Lower leg skin (tissue), 3 donors: ENCODE results near the gene ABCC8.
"Not testable (repeated sequence)": the region's sequence is repeated elsewhere in the genome, so short reads cannot be mapped to it uniquely, and the experiment has no call there.

ENCODE experiments used
- POLR2A ChIP-seq, 2 donors: fragments of 450-650 bp; IDR thresholded peaks; one replicate each; pipeline ENCODE4 v1.6.1; 2016 to 2017; ENCODE audit warnings: antibody characterized with exemption in 2 of 2, mild to moderate bottlenecking in 1 of 2, moderate library complexity in 1 of 2
- TF ChIP-seq, protein P1 (sequence below), 3 donors: fragments of 450-650 bp; IDR thresholded peaks; one replicate each; pipeline ENCODE4 v1.5.1; 2016; ENCODE audit warnings: antibody characterized with exemption in 3 of 3, mild to moderate bottlenecking in 3 of 3, moderate library complexity in 2 of 3

DNA sequence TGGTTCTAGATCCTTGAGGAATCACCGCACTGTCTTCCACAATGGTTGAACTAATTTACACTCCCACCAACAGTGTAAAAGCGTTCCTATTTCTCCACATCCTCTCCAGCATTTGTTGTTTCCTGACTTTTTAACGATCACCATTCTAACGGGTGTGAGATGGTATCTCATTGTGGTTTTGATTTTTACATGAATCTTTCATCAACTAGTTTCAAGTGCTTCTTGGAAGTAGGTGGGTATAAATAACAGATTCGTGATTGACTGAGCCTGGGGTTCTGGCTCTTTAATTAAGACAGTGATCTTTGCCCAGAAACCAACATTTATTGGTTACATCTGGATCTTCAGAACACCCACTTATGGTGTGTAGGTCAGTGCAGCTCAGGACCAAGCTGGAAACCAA lies 50.4 kb downstream of the ABCC8 start:
- TF ChIP-seq, protein P1, sequence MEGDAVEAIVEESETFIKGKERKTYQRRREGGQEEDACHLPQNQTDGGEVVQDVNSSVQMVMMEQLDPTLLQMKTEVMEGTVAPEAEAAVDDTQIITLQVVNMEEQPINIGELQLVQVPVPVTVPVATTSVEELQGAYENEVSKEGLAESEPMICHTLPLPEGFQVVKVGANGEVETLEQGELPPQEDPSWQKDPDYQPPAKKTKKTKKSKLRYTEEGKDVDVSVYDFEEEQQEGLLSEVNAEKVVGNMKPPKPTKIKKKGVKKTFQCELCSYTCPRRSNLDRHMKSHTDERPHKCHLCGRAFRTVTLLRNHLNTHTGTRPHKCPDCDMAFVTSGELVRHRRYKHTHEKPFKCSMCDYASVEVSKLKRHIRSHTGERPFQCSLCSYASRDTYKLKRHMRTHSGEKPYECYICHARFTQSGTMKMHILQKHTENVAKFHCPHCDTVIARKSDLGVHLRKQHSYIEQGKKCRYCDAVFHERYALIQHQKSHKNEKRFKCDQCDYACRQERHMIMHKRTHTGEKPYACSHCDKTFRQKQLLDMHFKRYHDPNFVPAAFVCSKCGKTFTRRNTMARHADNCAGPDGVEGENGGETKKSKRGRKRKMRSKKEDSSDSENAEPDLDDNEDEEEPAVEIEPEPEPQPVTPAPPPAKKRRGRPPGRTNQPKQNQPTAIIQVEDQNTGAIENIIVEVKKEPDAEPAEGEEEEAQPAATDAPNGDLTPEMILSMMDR (IDR thresholded peaks at IDR 0.05), result not testable (repeated sequence)
- TF ChIP-seq POLR2A (IDR thresholded peaks at IDR 0.05), result not testable (repeated sequence)
